ENCODE results near the gene ZNRF3. TPM values are rescaled to one million over a fixed set of nuclear protein-coding genes. Genes with fewer than 3 reads are reported as not detected.

Gene ZNRF3
- polyA plus RNA-seq, 3 donors, result 0.13 TPM; not detected in 2

DNA sequence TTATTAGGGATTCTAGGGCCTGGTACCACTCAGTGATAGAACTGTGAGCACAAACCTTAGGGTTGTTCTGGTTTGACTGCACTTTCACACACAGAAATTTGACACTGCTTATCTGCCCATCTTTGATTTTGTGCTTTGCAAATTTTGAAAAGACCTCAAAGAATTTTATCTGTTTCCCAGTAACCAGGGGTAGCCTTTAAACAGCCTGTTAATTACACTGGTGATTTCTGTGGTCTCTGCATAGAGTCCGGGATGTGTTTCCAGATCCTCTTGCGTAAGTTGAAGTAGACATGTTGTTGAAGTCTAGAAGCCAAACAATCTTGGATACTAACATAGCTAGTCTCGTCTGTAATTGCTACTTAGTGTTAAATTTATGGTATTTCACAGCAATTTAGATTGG is 103.0 kb downstream of the ZNRF3 start:
- Histone ChIP-seq H3K4me3 (replicated peaks in 1 of 3; ENCODE audit: low read depth in 2 of 3, low read length in 3 of 3) (no peak overlapping the region), H2AFZ (ENCODE audit: insufficient read depth, low read depth, low read length, poor library complexity, severe bottlenecking) (no peak overlapping the region), H3K27me3 (ENCODE audit: control insufficient read depth in 2 of 2, insufficient read depth in 2 of 2, low read length in 2 of 2) (no peaks in the 10 kb centered on the region), H3K4me1 (ENCODE audit: control insufficient read depth in 1 of 2, insufficient read depth in 2 of 2, low read length in 2 of 2) (no peaks in the 10 kb centered on the region), H3K9me3 (replicated peaks in 1 of 2; ENCODE audit: control insufficient read depth in 1 of 2, insufficient read depth in 1 of 2, low read length in 2 of 2) (no peaks in the 10 kb centered on the region), H3K36me3 (replicated peaks in 1 of 2; ENCODE audit: control insufficient read depth in 1 of 2, insufficient read depth in 2 of 2, low read length in 2 of 2) (no peaks in the 10 kb centered on the region), H4K20me1 (ENCODE audit: insufficient read depth, low read length) (no peaks in the 10 kb centered on the region), H3K27ac (ENCODE audit: low read depth in 1 of 2, low read length in 2 of 2) (no peak overlapping the region), H3K79me2 (ENCODE audit: insufficient read depth, low read length) (no peaks in the 10 kb centered on the region), H3K9ac (ENCODE audit: insufficient read depth, low read length, poor library complexity, severe bottlenecking) (no peak overlapping the region), H3K4me2 (replicated peaks; ENCODE audit: extremely low read depth, low read length, poor library complexity, severe bottlenecking) (no peak overlapping the region)
- Mint-ChIP-seq H3K27ac (no peak overlapping the region), H3K27me3 (ENCODE audit: low read depth in 3 of 3) (peaks cover 1 to 3% (median 2%) of the 10 kb centered on the region in 3 donors), H3K36me3 (no peaks in the 10 kb centered on the region), H3K4me3 (no peak overlapping the region), H3K9me3 (peaks cover 2 to 7% (median 4%) of the 10 kb centered on the region in 7 donors), H3K4me1 (peaks cover 2% of the 10 kb centered on the region)
- no CpG with 5 or more reads among the region's 3 CpGs for WGBS (ENCODE audit: insufficient coverage)
- TF ChIP-seq, protein P1, sequence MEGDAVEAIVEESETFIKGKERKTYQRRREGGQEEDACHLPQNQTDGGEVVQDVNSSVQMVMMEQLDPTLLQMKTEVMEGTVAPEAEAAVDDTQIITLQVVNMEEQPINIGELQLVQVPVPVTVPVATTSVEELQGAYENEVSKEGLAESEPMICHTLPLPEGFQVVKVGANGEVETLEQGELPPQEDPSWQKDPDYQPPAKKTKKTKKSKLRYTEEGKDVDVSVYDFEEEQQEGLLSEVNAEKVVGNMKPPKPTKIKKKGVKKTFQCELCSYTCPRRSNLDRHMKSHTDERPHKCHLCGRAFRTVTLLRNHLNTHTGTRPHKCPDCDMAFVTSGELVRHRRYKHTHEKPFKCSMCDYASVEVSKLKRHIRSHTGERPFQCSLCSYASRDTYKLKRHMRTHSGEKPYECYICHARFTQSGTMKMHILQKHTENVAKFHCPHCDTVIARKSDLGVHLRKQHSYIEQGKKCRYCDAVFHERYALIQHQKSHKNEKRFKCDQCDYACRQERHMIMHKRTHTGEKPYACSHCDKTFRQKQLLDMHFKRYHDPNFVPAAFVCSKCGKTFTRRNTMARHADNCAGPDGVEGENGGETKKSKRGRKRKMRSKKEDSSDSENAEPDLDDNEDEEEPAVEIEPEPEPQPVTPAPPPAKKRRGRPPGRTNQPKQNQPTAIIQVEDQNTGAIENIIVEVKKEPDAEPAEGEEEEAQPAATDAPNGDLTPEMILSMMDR (IDR thresholded peaks at IDR 0.05), result no peak
- intact Hi-C loops (cut with micrococcal nuclease), result no loop called here
- DNase-seq, result no peak

DNA sequence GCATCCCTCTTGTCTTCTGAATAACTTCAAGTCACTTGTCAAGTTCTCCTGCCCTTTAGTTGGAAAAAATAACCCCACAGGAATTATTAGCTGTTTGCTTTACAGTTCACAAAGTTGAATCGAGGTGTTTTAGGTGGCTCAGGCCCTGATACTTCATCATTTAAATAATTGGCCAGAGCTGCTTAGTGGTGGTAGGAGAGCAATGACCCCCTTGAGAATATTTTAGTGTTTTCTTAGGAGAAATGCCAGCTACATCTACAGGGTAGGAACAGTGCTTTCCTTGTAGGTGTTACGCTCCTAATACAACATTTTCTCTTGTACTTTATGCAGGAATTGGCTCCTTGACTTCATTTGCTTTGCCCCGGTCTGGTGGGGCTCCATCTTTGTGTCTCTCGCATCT is 105.1 kb downstream of the ZNRF3 start:
- Histone ChIP-seq H4K20me1 (ENCODE audit: insufficient read depth, low read length) (no peaks in the 10 kb centered on the region), H3K4me1 (ENCODE audit: control insufficient read depth in 1 of 2, insufficient read depth in 2 of 2, low read length in 2 of 2) (no peaks in the 10 kb centered on the region), H3K36me3 (replicated peaks in 1 of 2; ENCODE audit: control insufficient read depth in 1 of 2, insufficient read depth in 2 of 2, low read length in 2 of 2) (no peaks in the 10 kb centered on the region), H3K27ac (ENCODE audit: low read depth in 1 of 2, low read length in 2 of 2) (no peak overlapping the region), H3K4me3 (replicated peaks in 1 of 3; ENCODE audit: low read depth in 2 of 3, low read length in 3 of 3) (no peak overlapping the region), H3K4me2 (replicated peaks; ENCODE audit: extremely low read depth, low read length, poor library complexity, severe bottlenecking) (no peak overlapping the region), H3K9ac (ENCODE audit: insufficient read depth, low read length, poor library complexity, severe bottlenecking) (no peak overlapping the region), H2AFZ (ENCODE audit: insufficient read depth, low read depth, low read length, poor library complexity, severe bottlenecking) (no peak overlapping the region), H3K27me3 (ENCODE audit: control insufficient read depth in 2 of 2, insufficient read depth in 2 of 2, low read length in 2 of 2) (no peaks in the 10 kb centered on the region), H3K79me2 (ENCODE audit: insufficient read depth, low read length) (no peaks in the 10 kb centered on the region), H3K9me3 (replicated peaks in 1 of 2; ENCODE audit: control insufficient read depth in 1 of 2, insufficient read depth in 1 of 2, low read length in 2 of 2) (no peaks in the 10 kb centered on the region)
- no peaks in the 10 kb centered on the region for H3K36me3 Mint-ChIP-seq
- no peak overlapping the region for H3K4me3 Mint-ChIP-seq
- no peak for DNase-seq
- no peak overlapping the region for H3K27ac Mint-ChIP-seq
- TF ChIP-seq, protein P1 (IDR thresholded peaks at IDR 0.05), result no peak
- intact Hi-C loops (cut with micrococcal nuclease), result no loop called here
- peaks cover 2% of the 10 kb centered on the region for H3K4me1 Mint-ChIP-seq
- WGBS (ENCODE audit: insufficient coverage), result no CpG with 5 or more reads among the region's 4 CpGs
- peaks cover 0 to 2% (median 0%) of the 10 kb centered on the region in 3 donors for H3K27me3 Mint-ChIP-seq (ENCODE audit: low read depth in 3 of 3)
- H3K9me3 Mint-ChIP-seq, result peaks cover 2 to 7% (median 4%) of the 10 kb centered on the region in 7 donors
